A549 treated with dexamethasone at 1 μM for 4 hours (cell line): ENCODE measurements around the gene GPR146. TPM values are rescaled to one million over a fixed set of nuclear protein-coding genes. Genes with fewer than 3 reads are reported as not detected.

Source experiments
- total RNA-seq: library from RNA; stranded (reverse); fragments of 200-300 nt; extraction: Qiagen RNA extraction; gene quantifications from 5 replicates; pipeline ENCODE4 v1.2.3, GENCODE V29; 2022

Gene GPR146, protein sequence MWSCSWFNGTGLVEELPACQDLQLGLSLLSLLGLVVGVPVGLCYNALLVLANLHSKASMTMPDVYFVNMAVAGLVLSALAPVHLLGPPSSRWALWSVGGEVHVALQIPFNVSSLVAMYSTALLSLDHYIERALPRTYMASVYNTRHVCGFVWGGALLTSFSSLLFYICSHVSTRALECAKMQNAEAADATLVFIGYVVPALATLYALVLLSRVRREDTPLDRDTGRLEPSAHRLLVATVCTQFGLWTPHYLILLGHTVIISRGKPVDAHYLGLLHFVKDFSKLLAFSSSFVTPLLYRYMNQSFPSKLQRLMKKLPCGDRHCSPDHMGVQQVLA
- total RNA-seq = 0.79 to 2.0 TPM (median 1.6 TPM) in 5 replicates

DNA sequence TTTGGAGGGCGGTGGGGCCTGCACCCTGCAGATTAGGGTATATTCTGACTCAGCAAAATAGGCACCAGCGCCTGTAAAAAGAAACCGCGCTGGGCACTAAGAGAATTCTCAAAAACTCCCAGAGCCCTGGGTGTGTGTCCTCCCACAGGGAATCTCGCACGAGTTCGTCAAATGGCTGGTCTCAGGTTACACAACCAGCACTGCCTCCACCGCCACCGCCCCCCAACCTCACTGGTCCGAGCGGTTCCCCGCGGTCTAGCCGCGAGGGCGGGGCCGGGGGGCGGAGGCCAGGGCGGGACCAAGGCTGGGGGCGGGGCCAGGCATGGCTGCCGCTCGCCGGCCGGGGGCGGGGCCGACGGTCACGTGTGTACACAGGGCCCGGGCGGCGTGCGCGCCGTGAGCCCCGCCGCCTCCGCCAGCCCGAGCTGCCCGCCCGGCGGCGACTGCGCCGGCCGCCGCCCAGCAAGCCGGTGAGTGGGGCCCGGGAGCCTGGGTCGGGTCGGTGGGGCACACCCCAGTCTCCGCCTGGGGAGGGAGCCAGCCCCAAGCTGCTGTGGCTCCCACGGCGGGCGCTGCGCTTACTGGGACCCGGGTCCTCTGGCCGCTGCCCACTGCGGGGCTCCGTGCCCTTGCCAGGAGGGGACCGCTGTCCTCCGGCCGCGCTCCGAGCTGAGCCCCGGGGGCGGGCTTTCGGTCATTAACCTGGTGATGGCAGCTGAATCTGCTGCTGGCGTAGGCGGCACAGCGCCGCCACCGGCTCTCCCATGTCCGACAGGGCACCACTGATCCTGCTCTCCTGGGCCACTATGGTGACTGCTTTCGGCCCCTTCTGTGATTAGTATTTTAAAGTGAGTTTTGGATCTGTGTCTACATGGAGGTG is at the start of gene GPR146:
Gene GPR146, plus strand, starts transcription at position 358 of the 880 bp plus-strand sequence. CDS start 12,970 bp downstream, outside the sequence.

DNA sequence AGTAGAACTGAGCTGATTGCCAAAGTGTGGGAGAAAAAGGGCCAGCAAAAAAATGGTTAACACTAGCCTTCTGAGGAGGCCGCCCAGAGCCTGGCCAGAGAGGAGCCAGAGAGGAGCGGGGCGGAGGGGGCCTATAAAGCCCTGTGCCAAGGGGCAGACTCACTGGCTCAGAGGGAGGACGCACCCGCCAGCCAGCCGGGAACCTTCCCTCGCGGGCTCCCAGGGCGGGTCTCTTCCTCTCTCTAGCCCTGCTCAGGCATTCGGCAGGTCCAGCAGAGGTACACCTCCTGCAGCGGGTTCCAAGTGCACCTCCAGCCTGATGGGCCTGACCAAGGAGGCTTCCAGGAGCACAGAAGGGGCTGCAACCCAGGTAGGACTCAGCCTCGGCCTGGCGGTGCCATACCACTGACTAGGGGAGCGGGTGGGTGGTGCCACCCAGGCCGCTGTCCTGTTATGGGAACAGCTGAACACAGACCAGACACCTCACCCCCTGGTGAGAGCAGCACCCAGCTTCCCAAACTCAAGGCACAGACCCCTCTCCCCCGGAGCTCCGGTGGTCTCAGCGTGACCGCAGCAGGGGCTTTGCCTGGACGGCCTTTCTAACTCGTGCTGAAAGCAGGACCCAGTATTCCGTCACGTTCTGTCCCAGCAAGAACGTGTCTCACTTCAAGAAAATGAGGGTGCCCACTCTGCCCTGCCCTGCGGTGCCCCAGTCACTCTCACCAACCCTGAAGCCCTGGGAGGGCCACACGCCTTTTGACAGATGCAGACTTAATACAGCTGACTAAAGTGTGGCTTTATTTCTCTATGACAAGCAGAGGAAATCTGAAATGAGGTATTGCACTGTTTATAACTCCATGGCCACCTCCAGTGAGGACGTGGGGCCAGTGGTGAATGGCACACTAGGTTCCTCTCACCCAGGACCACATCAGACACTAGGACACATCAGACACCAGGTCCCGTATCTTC is 43.9 kb downstream of the GPR146 start, which contains the start of gene GPER1:
Gene GPER1, plus strand, starts transcription at position 162 of the 969 bp plus-strand sequence. CDS start 3,616 bp downstream, outside the sequence.

Other genes with a start within 250 kb of the GPR146 start
- gene SUN1, start 212.1 kb upstream of the GPR146 start, total RNA-seq = 50.9 to 98.8 TPM (median 85.1 TPM) in 5 replicates
- 38.8 to 67.6 TPM (median 52.9 TPM) in 5 replicates for gene GET4, start 168.0 kb upstream of the GPR146 start, total RNA-seq
- 2.2 to 4.8 TPM (median 3.9 TPM) in 5 replicates for gene ADAP1, start 89.9 kb upstream of the GPR146 start, total RNA-seq
- 5.1 to 6.8 TPM (median 5.3 TPM) in 5 replicates for gene COX19, start 69.0 kb upstream of the GPR146 start, total RNA-seq
- 0.05 to 0.10 TPM in 2 of 5 replicates, not detected in the others for gene CYP2W1, start 61.4 kb upstream of the GPR146 start, total RNA-seq
- 1.0 to 1.9 TPM (median 1.5 TPM) in 5 replicates for gene GPER1, start 43.6 kb downstream of the GPR146 start, total RNA-seq
- gene ZFAND2A, start 115.7 kb downstream of the GPR146 start, total RNA-seq = 48.5 to 52.3 TPM (median 51.0 TPM) in 5 replicates
- 0.05 to 0.07 TPM (median 0.05 TPM) in 3 of 5 replicates, not detected in the others for gene UNCX, start 188.3 kb downstream of the GPR146 start, total RNA-seq